Measurements from ENCODE around the gene EPHA2.

EPHA2 gene

GRCh38 chr1:16152481-16153087 is 3.3 kb downstream of the EPHA2 start:
- ChIA-PET CTCF (interaction anchor here (0.7 to 4.1 kb wide), 3 partner anchors 70 to 1317 kb away, joined by 3 to 22 read pairs (median 3); no protein-coding TSS in a partner anchor), POLR2A (ENCODE audit: low non-redundant PET) (interaction anchor here (0.6 kb wide), 1 partner anchor 29 kb away, joined by 6 read pairs; no protein-coding TSS in a partner anchor)
- no peak for DNase-seq (ENCODE audit: low spot score)
- peak overlapping the region; percentile 99 for H3K27ac ChIP-seq
- no peak for TF ChIP-seq CTCF (conservative IDR thresholded peaks at IDR 0.05; ENCODE audit: low read depth)

GRCh38 chr1:16151995-16152384 is 3.9 kb downstream of the EPHA2 start:
- CTCF ChIA-PET, result interaction anchor here (0.7 to 4.1 kb wide), 2 partner anchors 70 to 84 kb away, joined by 3 to 22 read pairs; no protein-coding TSS in a partner anchor
- no peak for TF ChIP-seq CTCF (conservative IDR thresholded peaks at IDR 0.05; ENCODE audit: low read depth)
- DNase-seq (ENCODE audit: low spot score), result no peak
- H3K27ac ChIP-seq, result peak overlapping the region; percentile 99
- POLR2A ChIA-PET (ENCODE audit: low non-redundant PET), result no interaction called here

GRCh38 chr1:16151196-16151994 is 4.5 kb downstream of the EPHA2 start:
- peak overlapping the region; percentile 99 for H3K27ac ChIP-seq
- no peak for DNase-seq (ENCODE audit: low spot score)
- ChIA-PET CTCF (interaction anchor here (0.5 to 4.1 kb wide), 2 partner anchors 12 to 69 kb away, joined by 3 to 22 read pairs; no protein-coding TSS in a partner anchor), POLR2A (ENCODE audit: low non-redundant PET) (no interaction called here)
- no peak for TF ChIP-seq CTCF (conservative IDR thresholded peaks at IDR 0.05; ENCODE audit: low read depth)

GRCh38 chr1:16150508-16150907 is 5.4 kb downstream of the EPHA2 start:
- ChIA-PET POLR2A (ENCODE audit: low non-redundant PET) (no interaction called here), CTCF (interaction anchor here (0.5 to 4.1 kb wide), 3 partner anchors 13 to 71 kb away, joined by 3 to 22 read pairs (median 3); no protein-coding TSS in a partner anchor)
- TF ChIP-seq CTCF (conservative IDR thresholded peaks at IDR 0.05; ENCODE audit: low read depth), result no peak
- peak overlapping the region; percentile 99 for H3K27ac ChIP-seq
- DNase-seq (ENCODE audit: low spot score), result no peak

GRCh38 chr1:16149702-16150488 is 6.0 kb downstream of the EPHA2 start:
- no peak for TF ChIP-seq CTCF (conservative IDR thresholded peaks at IDR 0.05; ENCODE audit: low read depth)
- ChIA-PET CTCF (interaction anchor here (0.7 to 4.1 kb wide), 3 partner anchors 39 to 71 kb away, joined by 3 to 22 read pairs (median 3); no protein-coding TSS in a partner anchor), POLR2A (ENCODE audit: low non-redundant PET) (interaction anchor here (0.6 kb wide), 1 partner anchor 21 kb away, joined by 5 read pairs; no protein-coding TSS in a partner anchor)
- no peak for DNase-seq (ENCODE audit: low spot score)
- peak overlapping the region; percentile 99 for H3K27ac ChIP-seq

- CTCF ChIA-PET, result interaction anchor here (0.7 to 4.1 kb wide), 2 partner anchors 67 to 68 kb away, joined by 3 to 22 read pairs; no protein-coding TSS in a partner anchor
- POLR2A ChIA-PET (ENCODE audit: low non-redundant PET), result interaction anchor here (0.6 kb wide), 1 partner anchor 22 kb away, joined by 5 read pairs; no protein-coding TSS in a partner anchor
- DNase-seq (ENCODE audit: low spot score), result no peak
- H3K27ac ChIP-seq, result peak overlapping the region; percentile 99
- TF ChIP-seq CTCF (conservative IDR thresholded peaks at IDR 0.05; ENCODE audit: low read depth), result no peak
Observed at GRCh38 chr1:16149146-16149545, 6.7 kb downstream of the EPHA2 start.
